GM12878 (cell line): ENCODE data around the gene CDKL1. TPM values are rescaled to one million over a fixed set of nuclear protein-coding genes. Genes with fewer than 3 reads are reported as not detected.

ENCODE experiments used
- CBX3 ChIP-seq: fragments of 200-600 bp; sonication (generic); IDR thresholded peaks from 2 replicates; pipeline ENCODE4 v1.6.1; 2016; ENCODE audit warnings: low read depth, borderline replicate concordance
- ESRRA ChIP-seq: IDR thresholded peaks from 2 replicates; pipeline ENCODE4 v1.6.1; 2012; ENCODE audit warnings: mild to moderate bottlenecking, low read length, improper control_type of control experiment
- IRF4 ChIP-seq: IDR thresholded peaks from 2 replicates; pipeline ENCODE4 v1.6.1; 2011; ENCODE audit warnings: low read depth, low read length
- NBN ChIP-seq: fragments of 450-650 bp; IDR thresholded peaks from 2 replicates; pipeline ENCODE4 v1.6.1; 2016
- NR2F1 ChIP-seq: fragments of 450-650 bp; conservative IDR thresholded peaks from 2 replicates; pipeline ENCODE4 v1.6.1; 2017; ENCODE audit warnings: mild to moderate bottlenecking
- POLR2AphosphoS2 ChIP-seq: IDR thresholded peaks from 2 replicates; pipeline ENCODE4 v1.6.1; 2011; ENCODE audit warnings: low read depth, mild to moderate bottlenecking, low read length, improper control_type of control experiment, moderate library complexity
- POLR2AphosphoS5 ChIP-seq: IDR thresholded peaks from 2 replicates; pipeline ENCODE4 v1.6.1; 2011; ENCODE audit warnings: mild to moderate bottlenecking, low read length, inconsistent platforms
- POU2F2 ChIP-seq: IDR thresholded peaks from 3 replicates; pipeline ENCODE4 v1.6.1; 2011; ENCODE audit warnings: low read depth, mild to moderate bottlenecking, low read length, borderline replicate concordance
- RELA ChIP-seq: fragments of 450-650 bp; IDR thresholded peaks from 2 replicates; pipeline ENCODE4 v1.8.0; 2014; ENCODE audit warnings: borderline replicate concordance; ENCODE audit not compliant: partially characterized antibody
- SMAD5 ChIP-seq: IDR thresholded peaks from 2 replicates; pipeline ENCODE4 v1.6.1; 2016; ENCODE audit warnings: antibody characterized with exemption, low read depth
- SRF ChIP-seq, 2 experiments: IDR thresholded peaks; 2 replicates each; pipeline ENCODE4 v1.6.1; 2011; ENCODE audit warnings: low read depth in 2 of 2, low read length in 2 of 2, mild to moderate bottlenecking in 1 of 2, moderate library complexity in 1 of 2
- STAT3 ChIP-seq: IDR thresholded peaks from 2 replicates; pipeline ENCODE4 v1.6.1; 2011; ENCODE audit warnings: low read depth, low read length, improper control_type of control experiment
- TAF1 ChIP-seq: IDR thresholded peaks from 2 replicates; pipeline ENCODE4 v1.6.1; 2011; ENCODE audit warnings: mild to moderate bottlenecking, low read depth, low read length, borderline replicate concordance
- TCF12 ChIP-seq: IDR thresholded peaks from 2 replicates; pipeline ENCODE4 v1.6.1; 2011; ENCODE audit warnings: low read depth, mild to moderate bottlenecking, low read length
- ZBED1 ChIP-seq: IDR thresholded peaks from 2 replicates; pipeline ENCODE4 v1.6.1; 2016; ENCODE audit warnings: borderline replicate concordance
- polyA plus RNA-seq, 11 experiments: library from polyadenylated mRNA; depleted of rRNA in 4 of 11; unstranded in 6 of 11; stranded (reverse) in 5 of 11; fragments of >200 nt; fragmentation: Nextera tagmentation in 4 of 11; fragmentation: Illumina TruSeq in 1 of 11; extraction: Ambion mirVana in 4 of 11; extraction: Trizol in 1 of 11; gene quantifications; 1 replicate in 1 of 11; 2 replicates in 10 of 11; pipeline versions ENCODE4 v1.2.1 to v1.2.3, GENCODE V29; 2011 to 2016; ENCODE audit warnings: inconsistent platforms in 2 of 11, missing spikeins in 2 of 11, low read depth in 1 of 11
- total RNA-seq, 4 experiments: library from RNA; depleted of rRNA in 3 of 4; stranded (reverse); fragments of >200 nt in 3 of 4; fragmentation: Illumina TruSeq in 1 of 4; extraction: Trizol in 1 of 4; gene quantifications; 2 replicates each; pipeline versions ENCODE4 v1.2.1 to v1.2.3, GENCODE V29; 2013 to 2021
- TF ChIP-seq, protein P1 (sequence below): fragments of 450-650 bp; IDR thresholded peaks from 2 replicates; pipeline ENCODE4 v1.6.1; 2016; ENCODE audit warnings: mild to moderate bottlenecking
- TF ChIP-seq, protein P2 (sequence below): fragments of 450-650 bp; IDR thresholded peaks from 2 replicates; pipeline ENCODE4 v1.6.1; 2016; ENCODE audit warnings: mild to moderate bottlenecking
- TF ChIP-seq, protein P3 (sequence below): fragments of 150-350 bp; IDR thresholded peaks from 2 replicates; pipeline ENCODE4 v1.6.1; 2016; ENCODE audit warnings: low read depth, low read length
- TF ChIP-seq, protein P4 (sequence below): IDR thresholded peaks from 2 replicates; pipeline ENCODE4 v1.6.1; 2012; ENCODE audit warnings: low read depth, low read length, improper control_type of control experiment
- TF ChIP-seq, protein P5 (sequence below): IDR thresholded peaks from 2 replicates; pipeline ENCODE4 v1.6.1; 2011; ENCODE audit warnings: low read depth, mild to moderate bottlenecking, low read length, moderate library complexity, borderline replicate concordance; ENCODE audit errors: extremely low read depth

The CDKL1 gene
- total and polyA plus RNA-seq, 10 of the 15 experiments (the other 5 are each of a cell fraction or from before 2014, with no cell fraction given), result 9.0 to 19.0 (median 11.1) TPM

DNA sequence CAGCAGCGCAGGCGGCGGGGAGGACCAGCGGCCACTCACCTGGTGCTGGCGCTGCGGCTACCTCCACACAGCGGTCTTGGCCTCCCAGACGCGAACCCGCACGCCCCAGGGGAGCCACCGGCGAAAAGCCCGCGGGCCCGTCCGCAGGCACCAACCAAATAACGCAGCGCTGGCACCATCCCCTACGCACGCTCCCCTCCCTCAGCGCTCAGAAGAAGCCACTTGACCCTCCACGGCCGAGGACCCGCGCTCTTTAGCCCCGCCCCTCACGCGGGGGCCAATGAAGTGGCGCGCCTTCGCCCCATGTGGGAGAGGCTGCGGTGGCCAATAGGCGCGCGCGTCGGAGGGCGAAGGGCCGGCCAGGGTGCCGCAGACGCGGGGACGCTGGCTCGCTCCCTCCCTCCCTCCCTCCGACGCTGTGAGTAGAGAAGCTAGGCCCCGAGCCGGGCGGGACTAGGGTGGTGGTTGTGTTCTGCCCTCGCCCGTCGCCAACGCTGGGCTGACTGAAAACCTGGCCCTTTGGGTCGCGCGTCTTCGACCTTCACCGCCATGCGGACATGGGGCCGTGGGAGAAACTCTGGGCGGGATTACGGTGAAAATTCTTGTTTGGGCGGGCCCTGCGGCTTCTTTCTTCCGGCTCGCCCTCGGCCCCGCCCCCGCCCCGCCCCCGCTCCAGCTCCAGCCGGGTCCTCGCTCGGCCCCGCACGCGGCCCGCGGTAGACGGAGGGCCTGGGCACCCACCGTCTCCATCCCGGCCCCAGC is 84.5 kb downstream of the CDKL1 start, which contains the start of the genes DMAC2L and L2HGDH (continued):
- TF ChIP-seq, protein P1, sequence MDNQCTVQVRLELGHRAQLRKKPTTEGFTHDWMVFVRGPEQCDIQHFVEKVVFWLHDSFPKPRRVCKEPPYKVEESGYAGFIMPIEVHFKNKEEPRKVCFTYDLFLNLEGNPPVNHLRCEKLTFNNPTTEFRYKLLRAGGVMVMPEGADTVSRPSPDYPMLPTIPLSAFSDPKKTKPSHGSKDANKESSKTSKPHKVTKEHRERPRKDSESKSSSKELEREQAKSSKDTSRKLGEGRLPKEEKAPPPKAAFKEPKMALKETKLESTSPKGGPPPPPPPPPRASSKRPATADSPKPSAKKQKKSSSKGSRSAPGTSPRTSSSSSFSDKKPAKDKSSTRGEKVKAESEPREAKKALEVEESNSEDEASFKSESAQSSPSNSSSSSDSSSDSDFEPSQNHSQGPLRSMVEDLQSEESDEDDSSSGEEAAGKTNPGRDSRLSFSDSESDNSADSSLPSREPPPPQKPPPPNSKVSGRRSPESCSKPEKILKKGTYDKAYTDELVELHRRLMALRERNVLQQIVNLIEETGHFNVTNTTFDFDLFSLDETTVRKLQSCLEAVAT, result 0 out of 2 replicates have a peak, but pooled peaks have one; percentile 27
- TF ChIP-seq SMAD5, result peak; percentile 44; the same call in 1 of the 2 replicates
- peak; percentile 68; the same call in 1 of the 2 replicates for TF ChIP-seq ESRRA
- TF ChIP-seq TAF1, result peak; percentile 74; the same call in 1 of the 2 replicates
- TF ChIP-seq, protein P2, sequence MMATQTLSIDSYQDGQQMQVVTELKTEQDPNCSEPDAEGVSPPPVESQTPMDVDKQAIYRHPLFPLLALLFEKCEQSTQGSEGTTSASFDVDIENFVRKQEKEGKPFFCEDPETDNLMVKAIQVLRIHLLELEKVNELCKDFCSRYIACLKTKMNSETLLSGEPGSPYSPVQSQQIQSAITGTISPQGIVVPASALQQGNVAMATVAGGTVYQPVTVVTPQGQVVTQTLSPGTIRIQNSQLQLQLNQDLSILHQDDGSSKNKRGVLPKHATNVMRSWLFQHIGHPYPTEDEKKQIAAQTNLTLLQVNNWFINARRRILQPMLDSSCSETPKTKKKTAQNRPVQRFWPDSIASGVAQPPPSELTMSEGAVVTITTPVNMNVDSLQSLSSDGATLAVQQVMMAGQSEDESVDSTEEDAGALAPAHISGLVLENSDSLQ, result peak; percentile 47
- TF ChIP-seq, protein P3, sequence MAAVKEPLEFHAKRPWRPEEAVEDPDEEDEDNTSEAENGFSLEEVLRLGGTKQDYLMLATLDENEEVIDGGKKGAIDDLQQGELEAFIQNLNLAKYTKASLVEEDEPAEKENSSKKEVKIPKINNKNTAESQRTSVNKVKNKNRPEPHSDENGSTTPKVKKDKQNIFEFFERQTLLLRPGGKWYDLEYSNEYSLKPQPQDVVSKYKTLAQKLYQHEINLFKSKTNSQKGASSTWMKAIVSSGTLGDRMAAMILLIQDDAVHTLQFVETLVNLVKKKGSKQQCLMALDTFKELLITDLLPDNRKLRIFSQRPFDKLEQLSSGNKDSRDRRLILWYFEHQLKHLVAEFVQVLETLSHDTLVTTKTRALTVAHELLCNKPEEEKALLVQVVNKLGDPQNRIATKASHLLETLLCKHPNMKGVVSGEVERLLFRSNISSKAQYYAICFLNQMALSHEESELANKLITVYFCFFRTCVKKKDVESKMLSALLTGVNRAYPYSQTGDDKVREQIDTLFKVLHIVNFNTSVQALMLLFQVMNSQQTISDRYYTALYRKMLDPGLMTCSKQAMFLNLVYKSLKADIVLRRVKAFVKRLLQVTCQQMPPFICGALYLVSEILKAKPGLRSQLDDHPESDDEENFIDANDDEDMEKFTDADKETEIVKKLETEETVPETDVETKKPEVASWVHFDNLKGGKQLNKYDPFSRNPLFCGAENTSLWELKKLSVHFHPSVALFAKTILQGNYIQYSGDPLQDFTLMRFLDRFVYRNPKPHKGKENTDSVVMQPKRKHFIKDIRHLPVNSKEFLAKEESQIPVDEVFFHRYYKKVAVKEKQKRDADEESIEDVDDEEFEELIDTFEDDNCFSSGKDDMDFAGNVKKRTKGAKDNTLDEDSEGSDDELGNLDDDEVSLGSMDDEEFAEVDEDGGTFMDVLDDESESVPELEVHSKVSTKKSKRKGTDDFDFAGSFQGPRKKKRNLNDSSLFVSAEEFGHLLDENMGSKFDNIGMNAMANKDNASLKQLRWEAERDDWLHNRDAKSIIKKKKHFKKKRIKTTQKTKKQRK, result no peak
- TF ChIP-seq, protein P4, sequence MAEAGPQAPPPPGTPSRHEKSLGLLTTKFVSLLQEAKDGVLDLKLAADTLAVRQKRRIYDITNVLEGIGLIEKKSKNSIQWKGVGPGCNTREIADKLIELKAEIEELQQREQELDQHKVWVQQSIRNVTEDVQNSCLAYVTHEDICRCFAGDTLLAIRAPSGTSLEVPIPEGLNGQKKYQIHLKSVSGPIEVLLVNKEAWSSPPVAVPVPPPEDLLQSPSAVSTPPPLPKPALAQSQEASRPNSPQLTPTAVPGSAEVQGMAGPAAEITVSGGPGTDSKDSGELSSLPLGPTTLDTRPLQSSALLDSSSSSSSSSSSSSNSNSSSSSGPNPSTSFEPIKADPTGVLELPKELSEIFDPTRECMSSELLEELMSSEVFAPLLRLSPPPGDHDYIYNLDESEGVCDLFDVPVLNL, result 0 out of 2 replicates have a peak, but pooled peaks have one; percentile 22
- TF ChIP-seq CBX3, result no peak
- peak; percentile 90; the same call in 1 of the 2 replicates for TF ChIP-seq POLR2AphosphoS5
- peak; percentile 26; the same call in 1 of the 3 replicates for TF ChIP-seq POU2F2
- no peak for TF ChIP-seq IRF4
- TF ChIP-seq ZBED1, result 0 out of 2 replicates have a peak, but pooled peaks have one; percentile 19
- TF ChIP-seq POLR2AphosphoS2, result peak; percentile 53; the same call in 1 of the 2 replicates
- no peak for TF ChIP-seq SRF (IDR thresholded peaks at IDR 0.05; ENCODE audit: low read depth in 2 of 2, low read length in 2 of 2)
- no peak for TF ChIP-seq STAT3
- TF ChIP-seq NR2F1, result peak; percentile 82
- peak; percentile 76; the same call in 1 of the 2 replicates for TF ChIP-seq NBN
- TF ChIP-seq, protein P5, sequence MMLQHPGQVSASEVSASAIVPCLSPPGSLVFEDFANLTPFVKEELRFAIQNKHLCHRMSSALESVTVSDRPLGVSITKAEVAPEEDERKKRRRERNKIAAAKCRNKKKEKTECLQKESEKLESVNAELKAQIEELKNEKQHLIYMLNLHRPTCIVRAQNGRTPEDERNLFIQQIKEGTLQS, result no peak
- TF ChIP-seq RELA, result peak; percentile 25
- 0 out of 2 replicates have a peak, but pooled peaks have one; percentile 27 for TF ChIP-seq TCF12
